Hepatocyte (in vitro differentiated cells): ENCODE data around the gene ISY1.

Source experiments
- EZH2phosphoT487 ChIP-seq: fragments of 200-600 bp; sonication (generic); IDR thresholded peaks from one replicate; pipeline ENCODE4 v1.6.1; 2018; ENCODE audit warnings: antibody characterized with exemption, mild to moderate bottlenecking, low read depth, moderate library complexity; ENCODE audit not compliant: unreplicated experiment, severe bottlenecking
- TF ChIP-seq, protein P1 (sequence below): fragments of 200-600 bp; sonication (generic); IDR thresholded peaks from 2 replicates; pipeline ENCODE4 v1.5.1; 2016; ENCODE audit warnings: antibody characterized with exemption, mild to moderate bottlenecking; ENCODE audit not compliant: poor library complexity

DNA sequence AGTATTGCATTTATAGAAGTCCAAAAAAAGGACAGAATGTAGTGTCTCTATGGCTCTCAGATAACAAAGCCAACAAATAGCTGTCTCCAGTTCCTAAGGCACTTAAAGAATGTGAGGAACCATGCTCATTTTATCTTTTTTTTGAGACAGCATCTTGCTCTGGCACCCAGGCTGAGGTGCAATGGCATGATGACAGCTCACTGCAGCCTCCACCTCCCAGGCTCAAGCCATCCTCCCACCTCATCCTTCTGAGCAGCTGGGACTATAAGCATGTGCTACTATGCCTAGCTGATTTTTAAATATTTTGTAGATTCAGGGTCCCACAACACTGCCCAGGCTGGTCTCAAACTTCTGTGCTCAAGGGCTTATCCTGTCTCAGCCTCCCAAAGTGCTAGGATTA, 16.1 kb downstream of the ISY1 start:
- TF ChIP-seq, protein P1, sequence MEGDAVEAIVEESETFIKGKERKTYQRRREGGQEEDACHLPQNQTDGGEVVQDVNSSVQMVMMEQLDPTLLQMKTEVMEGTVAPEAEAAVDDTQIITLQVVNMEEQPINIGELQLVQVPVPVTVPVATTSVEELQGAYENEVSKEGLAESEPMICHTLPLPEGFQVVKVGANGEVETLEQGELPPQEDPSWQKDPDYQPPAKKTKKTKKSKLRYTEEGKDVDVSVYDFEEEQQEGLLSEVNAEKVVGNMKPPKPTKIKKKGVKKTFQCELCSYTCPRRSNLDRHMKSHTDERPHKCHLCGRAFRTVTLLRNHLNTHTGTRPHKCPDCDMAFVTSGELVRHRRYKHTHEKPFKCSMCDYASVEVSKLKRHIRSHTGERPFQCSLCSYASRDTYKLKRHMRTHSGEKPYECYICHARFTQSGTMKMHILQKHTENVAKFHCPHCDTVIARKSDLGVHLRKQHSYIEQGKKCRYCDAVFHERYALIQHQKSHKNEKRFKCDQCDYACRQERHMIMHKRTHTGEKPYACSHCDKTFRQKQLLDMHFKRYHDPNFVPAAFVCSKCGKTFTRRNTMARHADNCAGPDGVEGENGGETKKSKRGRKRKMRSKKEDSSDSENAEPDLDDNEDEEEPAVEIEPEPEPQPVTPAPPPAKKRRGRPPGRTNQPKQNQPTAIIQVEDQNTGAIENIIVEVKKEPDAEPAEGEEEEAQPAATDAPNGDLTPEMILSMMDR, result no peak
- no peak for TF ChIP-seq EZH2phosphoT487
